WTC11 (cell line): ENCODE measurements around the gene OAS1.

Experiments
- PRRX2 ChIP-seq: fragments of 250-450 bp; sonication (Bioruptor Pico); IDR thresholded peaks from 2 replicates; pipeline ENCODE4 v1.8.0; 2021; ENCODE audit warnings: mild to moderate bottlenecking
- ZBTB21 ChIP-seq: sonication (generic); formaldehyde crosslinking; IDR thresholded peaks from 2 replicates; pipeline ENCODE4 v1.8.1; 2023; ENCODE audit warnings: mild to moderate bottlenecking, missing genetic modification reagents, borderline replicate concordance
- ZNF121 ChIP-seq: sonication (generic); formaldehyde crosslinking; IDR thresholded peaks from 2 replicates; pipeline ENCODE4 v1.8.0; 2023; ENCODE audit warnings: missing genetic modification reagents
- ZNF232 ChIP-seq: sonication (generic); formaldehyde crosslinking; IDR thresholded peaks from 2 replicates; pipeline ENCODE4 v1.8.0; 2022; ENCODE audit warnings: mild to moderate bottlenecking, missing genetic modification reagents
- TF ChIP-seq, protein P1 (sequence below): fragments of 200-600 bp; IDR thresholded peaks from 2 replicates; pipeline ENCODE4 v1.8.0; 2022; ENCODE audit warnings: antibody characterized with exemption

DNA sequence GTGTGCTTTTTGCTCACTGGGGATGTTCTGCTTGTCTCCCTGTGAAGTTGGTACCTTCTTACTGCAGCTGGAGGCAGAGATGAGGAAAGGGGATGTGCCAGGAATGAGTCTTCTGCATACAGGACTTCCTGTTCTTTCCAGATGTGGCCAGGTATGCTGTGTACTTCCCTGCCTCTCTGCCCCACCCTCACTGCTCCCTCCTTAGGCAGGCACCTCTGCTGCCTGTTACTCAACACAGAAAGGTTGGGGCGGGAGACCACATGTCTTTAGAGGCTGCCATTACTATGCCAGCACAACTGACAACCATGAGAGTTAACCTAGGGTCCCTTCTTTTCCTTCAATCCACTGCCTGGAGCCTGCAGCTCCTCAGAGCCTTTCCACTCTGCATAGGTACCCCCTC, 29.5 kb downstream of the OAS1 start:
- TF ChIP-seq, protein P1, sequence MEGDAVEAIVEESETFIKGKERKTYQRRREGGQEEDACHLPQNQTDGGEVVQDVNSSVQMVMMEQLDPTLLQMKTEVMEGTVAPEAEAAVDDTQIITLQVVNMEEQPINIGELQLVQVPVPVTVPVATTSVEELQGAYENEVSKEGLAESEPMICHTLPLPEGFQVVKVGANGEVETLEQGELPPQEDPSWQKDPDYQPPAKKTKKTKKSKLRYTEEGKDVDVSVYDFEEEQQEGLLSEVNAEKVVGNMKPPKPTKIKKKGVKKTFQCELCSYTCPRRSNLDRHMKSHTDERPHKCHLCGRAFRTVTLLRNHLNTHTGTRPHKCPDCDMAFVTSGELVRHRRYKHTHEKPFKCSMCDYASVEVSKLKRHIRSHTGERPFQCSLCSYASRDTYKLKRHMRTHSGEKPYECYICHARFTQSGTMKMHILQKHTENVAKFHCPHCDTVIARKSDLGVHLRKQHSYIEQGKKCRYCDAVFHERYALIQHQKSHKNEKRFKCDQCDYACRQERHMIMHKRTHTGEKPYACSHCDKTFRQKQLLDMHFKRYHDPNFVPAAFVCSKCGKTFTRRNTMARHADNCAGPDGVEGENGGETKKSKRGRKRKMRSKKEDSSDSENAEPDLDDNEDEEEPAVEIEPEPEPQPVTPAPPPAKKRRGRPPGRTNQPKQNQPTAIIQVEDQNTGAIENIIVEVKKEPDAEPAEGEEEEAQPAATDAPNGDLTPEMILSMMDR: no peak
- no peak for TF ChIP-seq ZNF232
- TF ChIP-seq PRRX2 (CRISPR knock-in tag): no peak
- TF ChIP-seq ZNF121: no peak
- no peak for TF ChIP-seq ZBTB21 (CRISPR knock-in tag)
